SHP77 treated with DMSO at 0.1 percent for 48 hours (cell line): ENCODE results near the gene LRP2BP.
"Not testable (repeated sequence)": the region's sequence is repeated elsewhere in the genome, so short reads cannot be mapped to it uniquely, and the experiment has no call there.

ENCODE experiments used
- DNase-seq: peaks from one replicate; lab custom pipeline; 2025; lab: John Stamatoyannopoulos, UW

Gene LRP2BP

DNA sequence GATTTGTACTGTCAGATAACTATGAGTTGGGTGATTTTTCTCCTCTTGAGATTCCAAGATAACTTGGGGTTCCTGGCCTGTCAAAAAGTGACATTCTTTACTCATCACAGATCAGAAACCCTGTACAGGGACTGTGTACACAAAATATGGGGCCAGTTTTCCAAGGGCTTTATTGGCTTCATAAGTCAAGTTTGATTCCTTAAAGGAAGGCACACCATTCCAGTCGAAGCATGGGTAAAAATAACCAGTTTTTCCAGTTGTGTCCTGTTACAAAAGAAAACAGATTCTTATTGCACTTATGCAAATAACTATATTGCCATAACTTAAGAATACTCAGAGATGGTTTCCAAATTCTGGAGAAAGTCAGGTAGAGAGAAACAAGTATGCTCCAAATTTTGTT, 70.0 kb downstream of the LRP2BP start:
- not testable (repeated sequence) for DNase-seq

DNA sequence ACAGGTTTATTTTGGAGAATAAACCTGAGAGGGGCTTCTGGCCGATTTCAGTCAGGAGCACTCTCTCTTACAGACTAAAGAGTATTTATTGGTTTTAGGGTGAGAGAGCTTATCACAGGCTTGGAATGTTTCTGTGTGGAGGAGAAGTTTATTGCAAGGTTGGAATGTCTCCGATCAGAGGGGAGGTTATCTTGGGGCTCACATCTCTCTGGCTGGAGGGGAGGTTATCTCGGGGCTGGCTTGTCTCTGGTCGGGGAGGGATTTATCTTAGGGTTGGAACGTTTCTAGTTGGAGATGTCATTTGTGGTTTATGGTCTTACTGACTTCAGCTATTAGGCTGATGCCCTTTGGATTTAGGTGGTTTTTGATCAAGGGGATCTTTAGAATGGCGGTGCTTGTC, 71.4 kb downstream of the LRP2BP start:
- not testable (repeated sequence) for DNase-seq

DNA sequence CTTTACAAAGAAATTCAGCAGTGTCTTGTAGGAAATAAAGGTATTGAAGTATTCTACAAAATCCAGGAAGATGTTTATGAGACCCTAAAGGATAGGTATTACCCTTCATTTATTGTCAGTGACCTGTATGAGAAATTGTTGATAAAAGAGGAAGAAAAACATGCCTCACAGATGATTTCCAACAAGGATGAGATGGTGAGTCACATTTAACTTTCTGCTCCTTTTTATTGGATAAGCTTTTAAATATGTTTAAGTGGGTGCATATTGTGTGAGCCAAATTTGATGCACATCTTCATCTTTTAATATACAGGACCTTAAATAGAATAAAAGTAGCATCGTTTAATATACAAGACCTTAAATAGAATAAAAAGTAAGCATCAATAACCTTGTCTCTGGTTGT, 72.1 kb downstream of the LRP2BP start:
- no peak for DNase-seq

DNA sequence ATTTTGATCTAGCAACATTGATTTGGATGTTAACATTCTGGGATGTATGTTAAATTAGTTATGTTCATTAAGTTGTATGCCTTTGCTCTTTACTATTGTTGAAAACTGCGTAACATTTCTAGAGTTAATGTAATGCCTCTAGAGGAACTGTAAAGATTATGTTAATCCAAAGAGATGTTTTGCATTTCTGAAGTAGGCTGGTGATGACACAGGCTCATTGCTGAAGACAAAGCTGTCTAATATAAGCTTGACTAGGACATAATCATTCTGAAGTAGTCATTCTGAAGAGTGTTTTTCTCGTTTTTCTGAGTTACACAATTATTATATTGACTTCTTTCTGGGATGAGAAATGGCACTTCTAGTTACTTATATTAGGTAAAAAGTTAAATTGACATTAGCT, 72.9 kb downstream of the LRP2BP start:
- DNase-seq, result no peak

DNA sequence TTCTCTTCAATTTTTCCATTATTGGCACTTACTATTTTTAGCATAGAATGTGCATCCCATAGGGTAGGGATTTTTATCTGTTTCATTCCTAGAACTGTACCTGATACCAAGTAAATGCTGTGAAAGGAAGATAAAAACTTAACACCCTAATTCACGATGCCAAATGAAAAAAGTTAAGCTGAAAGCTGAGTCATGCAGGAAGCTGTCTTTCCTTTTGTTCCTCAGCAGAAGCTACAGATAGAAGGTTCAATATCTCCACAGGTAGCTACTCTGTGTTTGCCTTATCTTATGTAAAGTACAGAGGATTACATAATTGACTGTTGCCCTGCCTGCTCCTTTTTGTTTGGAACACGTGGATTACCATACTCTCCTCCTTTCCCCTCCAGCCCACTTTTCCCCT, 77.0 kb downstream of the LRP2BP start:
- no peak for DNase-seq

DNA sequence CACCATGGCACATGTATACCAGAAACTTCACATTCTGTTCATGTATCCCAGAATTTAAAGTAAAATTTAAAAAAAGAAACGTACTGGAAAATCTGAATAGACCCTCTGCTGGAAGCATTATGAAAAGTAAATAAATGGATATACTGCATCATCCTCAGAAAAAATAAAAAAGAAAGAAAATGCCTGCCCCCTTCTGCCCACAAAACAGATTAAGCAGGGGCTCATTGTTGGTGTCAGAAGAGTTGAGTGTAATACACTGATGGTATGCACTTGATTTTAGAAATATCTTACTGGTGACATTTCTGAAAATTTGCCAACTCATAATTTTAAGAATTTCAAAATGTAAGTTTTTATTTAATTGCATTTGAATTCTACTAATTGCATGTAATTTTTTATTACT, 77.8 kb downstream of the LRP2BP start:
- no peak for DNase-seq

DNA sequence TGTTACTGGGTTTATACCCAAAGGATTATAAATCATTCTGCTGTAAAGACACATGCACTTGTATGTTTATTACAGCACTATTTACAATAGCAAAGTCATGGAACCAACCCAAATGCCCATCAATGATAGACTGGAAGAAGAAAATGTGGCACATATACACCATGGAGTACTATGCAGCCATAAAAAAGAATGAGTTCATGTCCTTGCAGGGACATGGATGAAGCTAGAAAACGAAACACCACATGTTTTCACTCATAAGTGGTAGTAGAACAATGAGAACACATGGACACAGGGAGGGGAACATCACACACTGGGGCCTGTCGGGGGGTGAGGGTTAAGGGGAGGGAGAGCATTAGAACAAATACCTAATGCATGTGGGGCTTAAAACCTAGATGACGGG, 78.3 kb downstream of the LRP2BP start:
- not testable (repeated sequence) for DNase-seq
